Measurements from ENCODE around the gene ATRAID.

The ATRAID gene

DNA sequence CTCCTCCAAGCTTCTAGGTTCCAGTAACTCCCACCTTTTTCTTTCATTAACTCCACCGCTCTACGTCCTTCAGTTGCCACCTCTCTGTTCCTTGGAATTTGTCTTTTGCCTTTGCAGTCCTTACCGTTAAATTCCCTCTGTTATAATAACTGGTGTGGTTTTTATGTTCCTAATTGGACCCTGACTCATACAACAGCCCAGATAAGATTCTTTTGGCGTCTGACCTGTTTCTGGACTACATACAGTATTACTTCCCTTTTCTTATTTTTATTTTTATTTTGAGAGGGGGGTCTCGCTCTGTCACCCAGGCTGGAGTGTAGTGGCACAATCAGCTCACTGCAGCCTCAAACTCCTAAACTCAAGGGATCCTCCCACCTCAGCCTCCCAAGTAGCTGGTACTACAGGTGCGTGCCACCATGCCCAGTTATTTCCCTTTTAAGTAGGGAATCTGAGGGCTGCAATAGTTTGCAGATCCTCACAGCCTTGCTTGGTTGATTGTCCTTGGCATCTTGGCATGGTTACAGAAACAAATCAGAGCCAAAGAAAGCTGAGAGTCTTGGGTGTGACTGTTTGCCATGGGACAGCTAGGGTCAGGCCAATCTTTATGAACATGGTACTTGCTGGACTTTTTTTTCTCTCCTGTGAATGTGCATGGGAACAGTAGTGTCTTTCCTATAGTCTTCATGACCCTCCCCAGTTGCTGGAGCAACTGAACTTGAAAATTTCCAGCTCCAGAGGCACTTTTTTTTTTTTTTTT is 41.1 kb upstream of the ATRAID start:
- TF ChIP-seq, protein P1, sequence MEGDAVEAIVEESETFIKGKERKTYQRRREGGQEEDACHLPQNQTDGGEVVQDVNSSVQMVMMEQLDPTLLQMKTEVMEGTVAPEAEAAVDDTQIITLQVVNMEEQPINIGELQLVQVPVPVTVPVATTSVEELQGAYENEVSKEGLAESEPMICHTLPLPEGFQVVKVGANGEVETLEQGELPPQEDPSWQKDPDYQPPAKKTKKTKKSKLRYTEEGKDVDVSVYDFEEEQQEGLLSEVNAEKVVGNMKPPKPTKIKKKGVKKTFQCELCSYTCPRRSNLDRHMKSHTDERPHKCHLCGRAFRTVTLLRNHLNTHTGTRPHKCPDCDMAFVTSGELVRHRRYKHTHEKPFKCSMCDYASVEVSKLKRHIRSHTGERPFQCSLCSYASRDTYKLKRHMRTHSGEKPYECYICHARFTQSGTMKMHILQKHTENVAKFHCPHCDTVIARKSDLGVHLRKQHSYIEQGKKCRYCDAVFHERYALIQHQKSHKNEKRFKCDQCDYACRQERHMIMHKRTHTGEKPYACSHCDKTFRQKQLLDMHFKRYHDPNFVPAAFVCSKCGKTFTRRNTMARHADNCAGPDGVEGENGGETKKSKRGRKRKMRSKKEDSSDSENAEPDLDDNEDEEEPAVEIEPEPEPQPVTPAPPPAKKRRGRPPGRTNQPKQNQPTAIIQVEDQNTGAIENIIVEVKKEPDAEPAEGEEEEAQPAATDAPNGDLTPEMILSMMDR (IDR thresholded peaks at IDR 0.05; ENCODE audit: low read length): no peak
- TF ChIP-seq EZH2 (IDR thresholded peaks at IDR 0.05; ENCODE audit: borderline replicate concordance, low read length): no peak
- no peaks in the 10 kb centered on the region for H3K9me3 ChIP-seq (ENCODE audit: low read length)
- no peak overlapping the region for H2AFZ ChIP-seq (ENCODE audit: low read length)
- H3K4me2 ChIP-seq (ENCODE audit: low read length): peak overlapping the region; percentile 54
- H3K79me2 ChIP-seq (ENCODE audit: insufficient read depth, low read length): no peaks in the 10 kb centered on the region
- no peaks in the 10 kb centered on the region for H4K20me1 ChIP-seq (ENCODE audit: insufficient read depth, low read length)
- no peak overlapping the region for H3K27ac ChIP-seq (ENCODE audit: low read depth, low read length, poor library complexity, severe bottlenecking)
- H3K9ac ChIP-seq (ENCODE audit: low read length): no peak overlapping the region; the same call in 1 of the 2 replicates
- H3K36me3 ChIP-seq (ENCODE audit: insufficient read depth, low read length): no peaks in the 10 kb centered on the region; the same call in 1 of the 2 replicates
- no peaks in the 10 kb centered on the region for H3K27me3 ChIP-seq (ENCODE audit: insufficient read depth, low read length)
- peak overlapping the region; percentile 37 for H3K4me3 ChIP-seq (ENCODE audit: low read depth, low read length, poor library complexity, severe bottlenecking)
- no peaks in the 10 kb centered on the region for H3F3A ChIP-seq (ENCODE audit: insufficient read depth, low read length)
- H3K9me2 ChIP-seq (ENCODE audit: low read depth, low read length): no peaks in the 10 kb centered on the region
- peaks cover 8% of the 10 kb centered on the region for H3K4me1 ChIP-seq (ENCODE audit: insufficient read depth, low read length, severe bottlenecking)

DNA sequence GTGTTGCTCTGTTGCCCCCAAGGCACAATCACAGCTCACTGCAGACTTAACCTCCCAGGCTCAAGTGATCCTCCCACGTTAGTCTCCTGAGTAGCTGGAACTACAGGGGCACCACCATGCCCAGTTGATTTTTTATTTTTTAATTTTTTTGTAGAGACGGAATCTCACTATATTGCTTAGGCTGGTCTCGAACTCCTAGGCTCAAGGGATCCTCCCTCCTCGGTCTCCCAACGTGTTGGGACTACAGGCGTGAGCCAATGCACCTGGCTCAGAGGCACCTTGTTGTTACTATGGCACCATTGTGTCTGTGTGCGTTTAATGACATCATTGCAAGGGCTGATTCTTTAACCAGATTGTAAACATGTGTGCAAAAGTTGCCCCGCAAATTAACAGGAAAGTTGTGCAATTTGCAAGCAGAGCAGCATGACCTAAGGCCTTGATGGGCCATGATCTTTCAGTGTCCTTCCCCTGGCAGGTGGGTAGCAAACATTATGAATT is 40.4 kb upstream of the ATRAID start:
- no peaks in the 10 kb centered on the region; the same call in 1 of the 2 replicates for H3K36me3 ChIP-seq (ENCODE audit: insufficient read depth, low read length)
- TF ChIP-seq EZH2 (IDR thresholded peaks at IDR 0.05; ENCODE audit: borderline replicate concordance, low read length): no peak
- TF ChIP-seq, protein P1 (IDR thresholded peaks at IDR 0.05; ENCODE audit: low read length): no peak
- H3K4me3 ChIP-seq (ENCODE audit: low read depth, low read length, poor library complexity, severe bottlenecking): no peak overlapping the region
- H3K9me3 ChIP-seq (ENCODE audit: low read length): no peaks in the 10 kb centered on the region
- no peaks in the 10 kb centered on the region for H3K9me2 ChIP-seq (ENCODE audit: low read depth, low read length)
- H3K4me2 ChIP-seq (ENCODE audit: low read length): no peak overlapping the region
- H2AFZ ChIP-seq (ENCODE audit: low read length): no peak overlapping the region
- peaks cover 8% of the 10 kb centered on the region for H3K4me1 ChIP-seq (ENCODE audit: insufficient read depth, low read length, severe bottlenecking)
- H3K79me2 ChIP-seq (ENCODE audit: insufficient read depth, low read length): no peaks in the 10 kb centered on the region
- no peaks in the 10 kb centered on the region for H4K20me1 ChIP-seq (ENCODE audit: insufficient read depth, low read length)
- no peak overlapping the region for H3K9ac ChIP-seq (ENCODE audit: low read length)
- no peaks in the 10 kb centered on the region for H3K27me3 ChIP-seq (ENCODE audit: insufficient read depth, low read length)
- H3K27ac ChIP-seq (ENCODE audit: low read depth, low read length, poor library complexity, severe bottlenecking): no peak overlapping the region
- no peaks in the 10 kb centered on the region for H3F3A ChIP-seq (ENCODE audit: insufficient read depth, low read length)

- Histone ChIP-seq H3K9me2 (ENCODE audit: low read depth, low read length) (no peaks in the 10 kb centered on the region), H3K4me2 (ENCODE audit: low read length) (no peak overlapping the region), H2AFZ (ENCODE audit: low read length) (no peak overlapping the region), H3K36me3 (ENCODE audit: insufficient read depth, low read length) (no peaks in the 10 kb centered on the region), H3K27ac (ENCODE audit: low read depth, low read length, poor library complexity, severe bottlenecking) (no peak overlapping the region), H3K79me2 (ENCODE audit: insufficient read depth, low read length) (no peaks in the 10 kb centered on the region), H3K9me3 (ENCODE audit: low read length) (no peaks in the 10 kb centered on the region), H3K9ac (ENCODE audit: low read length) (no peak overlapping the region), H4K20me1 (ENCODE audit: insufficient read depth, low read length) (no peaks in the 10 kb centered on the region), H3K27me3 (ENCODE audit: insufficient read depth, low read length) (no peaks in the 10 kb centered on the region), H3F3A (ENCODE audit: insufficient read depth, low read length) (no peaks in the 10 kb centered on the region), H3K4me1 (ENCODE audit: insufficient read depth, low read length, severe bottlenecking) (peaks cover 8% of the 10 kb centered on the region), H3K4me3 (ENCODE audit: low read depth, low read length, poor library complexity, severe bottlenecking) (no peak overlapping the region)
- no peak for TF ChIP-seq EZH2 (IDR thresholded peaks at IDR 0.05; ENCODE audit: borderline replicate concordance, low read length)
- TF ChIP-seq, protein P1 (IDR thresholded peaks at IDR 0.05; ENCODE audit: low read length): no peak
Measured at GRCh38 chr2:27174638-27175037, 37.2 kb upstream of the ATRAID start.
